BJ (cell line): ENCODE data around the gene SUPT5H. TPM values are rescaled to one million over a fixed set of nuclear protein-coding genes. Genes with fewer than 3 reads are reported as not detected.

Source experiments
- CTCF ChIA-PET: fragments of 350-600 bp; formaldehyde crosslinking; extraction: SDS; loops from one replicate; lab custom pipeline; 2021; ENCODE audit warnings: antibody characterized with exemption, inconsistent platforms; lab: Yijun Ruan, JAX
- POLR2A ChIA-PET: fragments of 300-600 bp; sonication (Branson Sonifier 250); formaldehyde crosslinking; extraction: SDS; loops from one replicate; lab custom pipeline; 2021; ENCODE audit warnings: antibody characterized with exemption; lab: Charles Lee
- DNase-seq: peaks from one replicate; pipeline ENCODE4 v3.0.0-alpha.2; 2011; ENCODE audit warnings: low read depth
- H3K27me3 ChIP-seq: 2 replicates; pipeline ENCODE4 v1.6.0; 2011; ENCODE audit warnings: low read length; ENCODE audit not compliant: control insufficient read depth, insufficient read depth
- H3K36me3 ChIP-seq: 2 replicates; pipeline ENCODE4 v1.5.1; 2011; ENCODE audit warnings: low read length; ENCODE audit not compliant: control insufficient read depth, insufficient read depth
- H3K4me3 ChIP-seq: 2 replicates; pipeline ENCODE4 v1.5.1; 2011; ENCODE audit warnings: low read depth, mild to moderate bottlenecking, control low read depth, low read length
- polyA plus RNA-seq: library from polyadenylated mRNA; depleted of rRNA; stranded (reverse); fragments of >200 nt; gene quantifications from 2 replicates; pipeline ENCODE4 v1.2.3, GENCODE V29; 2011
- TF ChIP-seq, protein P1 (sequence below): IDR thresholded peaks from 2 replicates; pipeline ENCODE4 v1.5.1; 2011; ENCODE audit warnings: low read depth, mild to moderate bottlenecking, control low read depth, inconsistent platforms, low read length, moderate library complexity; ENCODE audit not compliant: insufficient read depth

The SUPT5H gene
- polyA plus RNA-seq, 1 experiment = 81.8 TPM

DNA sequence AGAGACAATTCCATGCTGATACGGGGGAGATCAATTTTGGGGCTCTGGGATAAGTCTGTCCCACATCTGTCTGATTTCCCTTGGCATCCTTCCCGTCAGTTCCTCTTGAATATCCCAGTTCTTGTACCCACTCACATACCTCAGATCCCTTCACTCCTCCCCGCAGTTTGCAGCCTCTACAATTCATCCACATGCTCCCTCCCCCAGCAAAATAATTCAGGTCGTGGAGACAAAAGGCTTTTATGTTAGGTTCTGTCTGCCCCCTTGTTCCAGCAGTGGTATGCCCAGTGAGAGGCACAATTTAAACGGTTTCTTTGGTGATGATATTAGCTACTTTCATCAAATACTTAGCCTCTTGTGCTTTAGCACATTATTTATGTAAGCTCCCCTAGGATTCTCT is 19.2 kb upstream of the SUPT5H start:
- CTCF ChIA-PET = interaction anchor here (3.0 to 3.9 kb wide), 2 partner anchors 12 to 28 kb away, joined by 14 to 22 read pairs; no protein-coding TSS in a partner anchor
- POLR2A ChIA-PET = no interaction called here

DNA sequence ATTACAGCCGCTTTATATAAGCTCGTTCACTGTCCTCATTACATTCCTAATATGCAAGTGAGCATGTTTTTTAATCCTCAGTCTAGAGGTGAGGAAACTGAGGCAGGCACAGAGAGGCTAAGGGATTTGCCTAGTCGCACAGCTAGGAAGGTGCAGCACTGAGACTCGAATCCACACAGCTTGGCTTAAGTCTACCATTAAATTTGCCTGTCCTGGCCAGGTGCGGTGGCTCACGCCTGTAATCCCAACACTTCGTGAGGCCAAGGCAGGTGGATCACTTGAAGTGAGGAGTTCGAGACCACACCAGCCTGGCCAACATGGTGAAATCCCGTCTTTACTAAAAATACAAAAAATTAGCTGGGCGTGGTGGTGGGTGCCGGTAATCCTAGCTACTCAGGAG is 17.7 kb upstream of the SUPT5H start:
- TF ChIP-seq, protein P1, sequence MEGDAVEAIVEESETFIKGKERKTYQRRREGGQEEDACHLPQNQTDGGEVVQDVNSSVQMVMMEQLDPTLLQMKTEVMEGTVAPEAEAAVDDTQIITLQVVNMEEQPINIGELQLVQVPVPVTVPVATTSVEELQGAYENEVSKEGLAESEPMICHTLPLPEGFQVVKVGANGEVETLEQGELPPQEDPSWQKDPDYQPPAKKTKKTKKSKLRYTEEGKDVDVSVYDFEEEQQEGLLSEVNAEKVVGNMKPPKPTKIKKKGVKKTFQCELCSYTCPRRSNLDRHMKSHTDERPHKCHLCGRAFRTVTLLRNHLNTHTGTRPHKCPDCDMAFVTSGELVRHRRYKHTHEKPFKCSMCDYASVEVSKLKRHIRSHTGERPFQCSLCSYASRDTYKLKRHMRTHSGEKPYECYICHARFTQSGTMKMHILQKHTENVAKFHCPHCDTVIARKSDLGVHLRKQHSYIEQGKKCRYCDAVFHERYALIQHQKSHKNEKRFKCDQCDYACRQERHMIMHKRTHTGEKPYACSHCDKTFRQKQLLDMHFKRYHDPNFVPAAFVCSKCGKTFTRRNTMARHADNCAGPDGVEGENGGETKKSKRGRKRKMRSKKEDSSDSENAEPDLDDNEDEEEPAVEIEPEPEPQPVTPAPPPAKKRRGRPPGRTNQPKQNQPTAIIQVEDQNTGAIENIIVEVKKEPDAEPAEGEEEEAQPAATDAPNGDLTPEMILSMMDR = no peak
- Histone ChIP-seq H3K4me3 (no peak overlapping the region), H3K27me3 (no peaks in the 10 kb centered on the region), H3K36me3 (peaks cover 15% of the 10 kb centered on the region)
- no peak for DNase-seq
- ChIA-PET POLR2A (interaction anchor here (0.6 kb wide), 2 partner anchors 31 to 54 kb away, joined by 4 to 7 read pairs; no protein-coding TSS in a partner anchor), CTCF (interaction anchor here (0.6 to 3.9 kb wide), 6 partner anchors 11 to 106 kb away, joined by 3 to 22 read pairs (median 10); partner anchors contain the start of gene PLEKHG2)

More for the DNA sequence above, 19.2 kb upstream of the SUPT5H start:
- TF ChIP-seq, protein P1 = no peak
- DNase-seq = no peak
- no peaks in the 10 kb centered on the region for H3K27me3 ChIP-seq
- H3K36me3 ChIP-seq = peaks cover 19% of the 10 kb centered on the region
- no peak overlapping the region for H3K4me3 ChIP-seq

DNA sequence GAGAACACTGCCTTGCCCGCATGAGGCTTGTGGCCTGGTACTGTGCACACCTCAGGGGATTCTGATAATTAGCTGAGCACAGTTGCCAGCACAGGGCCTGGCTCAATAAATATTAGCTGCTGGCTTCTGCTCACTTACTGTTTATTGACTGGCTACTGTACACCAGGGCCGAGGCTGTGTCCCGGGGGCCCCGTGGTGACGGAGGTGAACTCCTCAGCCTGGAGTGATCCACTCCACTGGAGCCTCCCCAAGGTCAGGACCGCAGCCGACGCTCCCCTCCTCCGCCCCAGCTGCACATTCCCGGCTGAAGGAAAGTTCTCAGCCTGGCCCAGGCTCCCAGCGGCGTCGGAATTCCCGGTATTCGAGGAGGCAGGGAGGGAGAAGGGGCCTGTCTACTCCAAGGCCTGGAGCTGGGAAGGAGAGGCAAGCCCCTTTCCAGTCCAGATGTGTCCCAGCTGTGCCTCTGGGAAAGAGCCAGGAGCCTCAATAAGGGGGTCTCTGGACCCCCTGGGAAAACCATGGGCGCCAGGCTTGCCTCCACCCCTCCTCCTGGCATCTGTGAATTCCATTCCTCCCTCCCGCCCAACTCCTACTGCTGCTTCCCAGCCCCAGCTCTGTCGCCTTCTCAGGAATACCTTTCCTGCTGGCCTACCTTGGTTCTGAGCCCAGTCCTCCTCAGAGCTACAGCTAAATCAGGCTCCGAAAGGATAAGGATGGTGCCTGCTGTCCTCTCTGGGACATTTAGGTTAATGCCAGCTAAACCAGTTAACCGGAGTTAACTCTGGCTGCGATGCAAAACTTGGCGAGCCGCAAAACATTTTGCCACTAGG is 16.9 kb upstream of the SUPT5H start:
- H3K36me3 ChIP-seq = peaks cover 17% of the 10 kb centered on the region
- ChIA-PET POLR2A (interaction anchor here (0.6 to 0.8 kb wide), 6 partner anchors 16 to 55 kb away, joined by 3 to 7 read pairs (median 4); partner anchors contain the start of genes PAF1, PLEKHG2 and TIMM50), CTCF (interaction anchor here (0.6 to 3.9 kb wide), 8 partner anchors 10 to 106 kb away, joined by 3 to 22 read pairs (median 6); partner anchors contain the start of genes EID2B and PLEKHG2)
- no peak overlapping the region for H3K4me3 ChIP-seq
- TF ChIP-seq, protein P1 = no peak
- H3K27me3 ChIP-seq = no peaks in the 10 kb centered on the region
- peak; percentile 63 for DNase-seq

DNA sequence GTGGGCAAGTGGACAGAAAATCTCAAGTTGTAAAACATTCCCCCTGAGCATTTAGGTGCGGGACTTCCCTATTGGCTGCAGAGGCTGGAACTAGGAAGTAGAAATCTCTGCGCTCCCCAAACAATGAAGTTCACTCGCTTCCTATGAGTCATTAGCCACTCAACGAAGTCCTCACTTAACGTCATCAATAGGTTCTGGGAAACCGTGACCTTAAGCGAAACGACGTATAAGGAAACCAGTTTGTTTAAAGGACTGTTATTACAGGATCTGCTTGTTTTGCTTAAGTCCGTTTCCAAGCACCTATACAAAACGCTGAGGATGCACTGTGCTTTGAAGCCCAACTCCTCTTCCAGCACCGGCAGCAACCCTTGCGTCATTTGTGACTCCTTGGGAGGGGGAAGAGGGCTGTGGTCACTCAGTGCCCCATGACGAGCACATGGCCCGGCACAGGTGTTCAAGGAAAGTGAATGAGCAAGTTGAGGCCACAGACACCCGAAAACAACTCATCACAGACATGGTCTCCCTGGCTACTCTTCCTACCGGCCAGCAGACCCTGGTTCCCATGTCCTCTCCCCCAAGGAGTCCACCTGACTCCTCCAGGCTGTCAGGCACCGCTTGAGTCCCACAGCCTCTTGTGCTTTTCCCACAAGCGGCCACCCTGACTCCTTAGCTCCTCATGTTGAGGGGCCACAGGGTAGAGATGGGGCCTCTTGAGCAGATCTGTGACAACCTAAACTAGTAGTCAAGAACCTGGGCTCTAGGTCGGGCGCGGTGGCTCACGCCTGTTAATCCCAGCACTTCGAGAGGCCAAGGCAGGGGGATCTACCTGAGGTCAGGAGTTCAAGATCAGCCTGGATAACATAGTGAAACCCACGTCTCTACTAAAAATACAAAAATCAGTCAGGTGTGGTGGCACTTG is 14.4 kb upstream of the SUPT5H start:
- TF ChIP-seq, protein P1 = no peak
- POLR2A ChIA-PET = no interaction called here
- no peak for DNase-seq

More for the DNA sequence above, 14.4 kb upstream of the SUPT5H start:
- Histone ChIP-seq H3K4me3 (no peak overlapping the region), H3K27me3 (no peaks in the 10 kb centered on the region), H3K36me3 (peaks cover 17% of the 10 kb centered on the region)
- CTCF ChIA-PET = interaction anchor here (1.3 to 1.9 kb wide), 2 partner anchors 10 to 19 kb away, joined by 3 to 9 read pairs; partner anchors contain the start of gene PLEKHG2
